ENCODE data around the gene B3GLCT. TPM values are rescaled to one million over a fixed set of nuclear protein-coding genes. Genes with fewer than 3 reads are reported as not detected.

The B3GLCT gene
- total RNA-seq: 8.2 and 10.3 TPM in 2 replicates
- long read RNA-seq, full-length matches to known transcripts: 22 of 40 reads
- long read RNA-seq, partial matches to known transcripts: 12 of 40 reads
- long read RNA-seq, other reads (novel, unspliced or antisense): 6 of 40 reads

- H3K27me3 Mint-ChIP-seq (ENCODE audit: unreplicated experiment): no peaks in the 10 kb centered on the region
- peak; percentile 96 for DNase-seq (ENCODE audit: extremely low spot score, unreplicated experiment)
- H3K36me3 Mint-ChIP-seq (ENCODE audit: unreplicated experiment): no peaks in the 10 kb centered on the region
- peak within 1 kb of the TSS; percentile 74 for H3K27ac Mint-ChIP-seq (ENCODE audit: unreplicated experiment)
- H3K4me1 Mint-ChIP-seq (ENCODE audit: unreplicated experiment): peaks cover 21% of the 10 kb centered on the region
- no peaks in the 10 kb centered on the region for H3K9me3 Mint-ChIP-seq (ENCODE audit: unreplicated experiment)
- TF ChIP-seq CTCF (IDR thresholded peaks at IDR 0.05): peak; percentile 88
- peak within 1 kb of the TSS; percentile 77 for H3K4me3 Mint-ChIP-seq (ENCODE audit: unreplicated experiment)
Observed at GRCh38 chr13:31199849-31200636, at the start of gene B3GLCT. B3GLCT (plus strand) TSS chr13:31199975; CDS start chr13:31200085, 110 bp downstream.

DNA sequence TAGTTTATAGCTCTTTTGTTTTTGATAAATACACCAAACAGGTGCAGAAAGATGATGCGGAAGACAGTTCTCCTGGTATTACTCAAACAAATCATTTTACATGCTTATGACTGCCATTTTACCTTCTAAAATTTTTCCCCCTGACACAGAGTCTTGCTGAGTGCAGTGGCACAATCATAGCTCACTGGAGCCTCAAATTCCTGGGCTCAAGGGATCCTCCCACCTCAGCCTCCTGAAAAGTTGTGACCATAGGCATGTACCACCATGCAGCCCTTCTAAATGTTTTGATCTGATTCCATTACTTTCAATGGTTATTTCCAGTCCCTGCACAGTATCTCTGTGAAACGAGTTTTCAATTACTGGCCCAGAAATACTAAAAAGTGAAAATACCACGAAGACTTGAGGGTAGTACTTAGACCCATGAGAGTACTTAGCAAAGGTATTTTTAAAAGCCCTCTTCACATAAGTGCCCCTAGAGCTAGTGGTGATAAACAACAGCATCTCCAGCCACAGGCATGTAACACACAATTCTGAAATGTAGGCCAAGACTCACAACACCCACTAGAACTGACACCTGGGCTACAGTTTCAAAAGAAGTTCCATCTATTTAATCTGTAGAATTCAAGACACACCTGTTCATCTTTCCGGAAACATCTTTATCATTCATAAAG lies 49.3 kb upstream of the B3GLCT start:
- Mint-ChIP-seq H3K9me3 (ENCODE audit: unreplicated experiment) (no peaks in the 10 kb centered on the region), H3K27me3 (ENCODE audit: unreplicated experiment) (no peaks in the 10 kb centered on the region), H3K27ac (ENCODE audit: unreplicated experiment) (no peak overlapping the region), H3K4me1 (ENCODE audit: unreplicated experiment) (peaks cover 7% of the 10 kb centered on the region), H3K4me3 (ENCODE audit: unreplicated experiment) (no peak overlapping the region), H3K36me3 (ENCODE audit: unreplicated experiment) (peaks cover 77% of the 10 kb centered on the region)
- no peak for TF ChIP-seq CTCF (IDR thresholded peaks at IDR 0.05)
- DNase-seq (ENCODE audit: extremely low spot score, unreplicated experiment): no peak

DNA sequence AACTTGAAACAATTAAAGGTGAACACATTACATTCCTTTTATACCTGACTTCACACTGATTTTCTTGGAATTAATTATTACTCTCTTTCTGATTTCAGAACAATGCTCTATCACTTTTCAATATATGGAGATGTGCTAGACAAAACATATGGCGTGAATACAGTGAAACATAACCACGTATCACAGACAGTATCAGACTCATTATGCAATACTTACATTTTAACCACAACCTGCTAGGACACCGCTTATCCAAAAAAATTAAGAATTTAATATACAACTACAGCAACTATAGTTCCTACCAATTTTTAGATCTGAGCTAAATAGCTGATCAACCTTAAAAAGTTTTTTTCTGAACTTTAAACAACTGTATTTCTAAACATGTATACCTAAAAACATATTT lies 47.9 kb upstream of the B3GLCT start:
- TF ChIP-seq CTCF (IDR thresholded peaks at IDR 0.05): no peak
- Mint-ChIP-seq H3K27me3 (ENCODE audit: unreplicated experiment) (no peaks in the 10 kb centered on the region), H3K27ac (ENCODE audit: unreplicated experiment) (no peak overlapping the region), H3K4me3 (ENCODE audit: unreplicated experiment) (no peak overlapping the region), H3K36me3 (ENCODE audit: unreplicated experiment) (peaks cover 70% of the 10 kb centered on the region), H3K4me1 (ENCODE audit: unreplicated experiment) (peaks cover 10% of the 10 kb centered on the region), H3K9me3 (ENCODE audit: unreplicated experiment) (no peaks in the 10 kb centered on the region)
- DNase-seq (ENCODE audit: extremely low spot score, unreplicated experiment): no peak

DNA sequence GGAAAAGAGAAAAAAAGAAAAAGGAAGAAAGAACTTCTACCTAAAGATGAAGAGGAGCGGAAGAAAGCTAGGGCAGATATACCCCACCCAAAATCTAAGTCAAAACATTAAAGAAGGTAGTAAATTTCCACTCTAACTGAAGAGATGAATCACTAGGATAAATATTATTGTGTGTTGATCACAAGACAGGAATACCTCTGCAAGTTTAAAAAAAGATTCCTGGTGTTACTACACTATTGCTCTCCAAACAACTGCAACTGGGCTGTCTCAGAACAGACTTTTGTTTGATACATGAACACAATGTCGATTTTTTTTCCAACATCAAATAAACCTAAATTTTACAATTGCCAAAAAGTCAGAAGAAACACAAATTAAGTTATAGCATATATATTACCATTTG lies 44.8 kb upstream of the B3GLCT start:
- Mint-ChIP-seq H3K27ac (ENCODE audit: unreplicated experiment) (peak overlapping the region; percentile 56), H3K36me3 (ENCODE audit: unreplicated experiment) (peaks cover 56% of the 10 kb centered on the region), H3K4me3 (ENCODE audit: unreplicated experiment) (no peak overlapping the region), H3K4me1 (ENCODE audit: unreplicated experiment) (peaks cover 27% of the 10 kb centered on the region), H3K27me3 (ENCODE audit: unreplicated experiment) (no peaks in the 10 kb centered on the region), H3K9me3 (ENCODE audit: unreplicated experiment) (no peaks in the 10 kb centered on the region)
- DNase-seq (ENCODE audit: extremely low spot score, unreplicated experiment): no peak
- TF ChIP-seq CTCF (IDR thresholded peaks at IDR 0.05): no peak

DNA sequence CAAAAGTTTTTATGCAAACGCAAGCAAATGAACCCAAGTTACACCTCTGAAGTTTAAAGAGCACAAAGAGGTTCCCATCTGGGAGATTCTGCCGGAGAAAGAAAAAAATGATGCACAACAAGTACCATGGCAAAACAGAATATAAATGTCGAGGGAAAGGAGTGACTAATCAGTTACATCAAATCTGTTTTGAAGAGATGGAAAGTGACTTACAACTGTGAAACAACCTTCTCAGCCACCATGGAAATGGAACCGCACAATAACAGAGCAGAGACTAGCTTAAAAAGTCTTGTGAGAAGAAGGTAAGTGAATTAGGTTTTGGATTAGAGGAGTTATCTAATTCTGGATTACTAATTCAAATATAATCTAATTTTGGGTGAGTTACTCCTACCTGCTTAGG lies 40.5 kb upstream of the B3GLCT start:
- H3K4me3 Mint-ChIP-seq (ENCODE audit: unreplicated experiment): peak overlapping the region; percentile 93
- no peak for TF ChIP-seq CTCF (IDR thresholded peaks at IDR 0.05)
- H3K9me3 Mint-ChIP-seq (ENCODE audit: unreplicated experiment): no peaks in the 10 kb centered on the region
- H3K4me1 Mint-ChIP-seq (ENCODE audit: unreplicated experiment): peaks cover 43% of the 10 kb centered on the region
- peak overlapping the region; percentile 98 for H3K27ac Mint-ChIP-seq (ENCODE audit: unreplicated experiment)
- H3K27me3 Mint-ChIP-seq (ENCODE audit: unreplicated experiment): no peaks in the 10 kb centered on the region
- peaks cover 26% of the 10 kb centered on the region for H3K36me3 Mint-ChIP-seq (ENCODE audit: unreplicated experiment)
- no peak for DNase-seq (ENCODE audit: extremely low spot score, unreplicated experiment)
